PC-9 (cell line): Measurements from ENCODE around the gene AGRN. TPM values are rescaled to one million over a fixed set of nuclear protein-coding genes. Genes with fewer than 3 reads are reported as not detected.

Source experiments
- BruUV-seq: library from RNA; stranded (reverse); fragments of 400-500 nt; replicated peaks from 2 replicates; lab custom pipeline; 2021; lab: Mats Ljungman, UMichigan
- CTCF ChIA-PET: fragments of 300-600 bp; sonication (Branson Sonifier 250); formaldehyde crosslinking; loops from one replicate; lab custom pipeline; 2022; ENCODE audit warnings: antibody characterized with exemption; lab: Charles Lee
- POLR2A ChIA-PET: fragments of 300-600 bp; sonication (Branson Sonifier 250); formaldehyde crosslinking; loops from one replicate; lab custom pipeline; 2022; ENCODE audit warnings: antibody characterized with exemption; ENCODE audit not compliant: unreplicated experiment; lab: Charles Lee
- DNase-seq, 2 experiments: peaks; one replicate each; pipeline versions ENCODE4 v3.0.0 to v3.0.0-alpha.2; 2015 to 2022; ENCODE audit warnings: mixed read lengths in 1 of 2
- H2AFZ ChIP-seq: fragments of 200-600 bp; sonication (generic); 2 replicates; pipeline ENCODE4 v1.8.1; 2017; ENCODE audit warnings: antibody characterized with exemption
- H3F3A ChIP-seq: fragments of 200-600 bp; sonication (generic); 2 replicates; pipeline ENCODE4 v1.8.1; 2017; ENCODE audit warnings: antibody characterized with exemption, mild to moderate bottlenecking, low read depth; ENCODE audit not compliant: insufficient read depth
- H3K27ac ChIP-seq: fragments of 200-600 bp; sonication (generic); 2 replicates; pipeline ENCODE4 v1.6.1; 2016; ENCODE audit warnings: mixed run types
- H3K27me3 ChIP-seq: fragments of 200-600 bp; sonication (generic); 2 replicates; pipeline ENCODE4 v1.6.1; 2016; ENCODE audit warnings: low read depth, mixed run types; ENCODE audit not compliant: insufficient read depth
- H3K36me3 ChIP-seq: fragments of 200-600 bp; sonication (generic); 2 replicates; pipeline ENCODE4 v1.6.1; 2016; ENCODE audit warnings: low read depth, mixed run types
- H3K4me1 ChIP-seq: fragments of 200-600 bp; sonication (generic); replicated peaks from 2 replicates; pipeline ENCODE4 v1.6.1; 2016; ENCODE audit warnings: mixed run types; ENCODE audit not compliant: insufficient read depth
- H3K4me2 ChIP-seq: fragments of 200-600 bp; sonication (generic); 2 replicates; pipeline ENCODE4 v1.6.1; 2017; ENCODE audit warnings: mixed run types
- H3K4me3 ChIP-seq: fragments of 200-600 bp; sonication (generic); 2 replicates; pipeline ENCODE4 v1.6.1; 2016; ENCODE audit warnings: mixed run types
- H3K79me2 ChIP-seq: fragments of 200-600 bp; sonication (generic); 2 replicates; pipeline ENCODE4 v1.6.1; 2017; ENCODE audit warnings: low read depth, mixed run types
- H3K9me2 ChIP-seq: fragments of 200-600 bp; sonication (generic); 2 replicates; pipeline ENCODE4 v1.8.1; 2017; ENCODE audit warnings: mild to moderate bottlenecking; ENCODE audit not compliant: insufficient read depth
- H3K9me3 ChIP-seq: fragments of 200-600 bp; sonication (generic); 2 replicates; pipeline ENCODE4 v1.8.1; 2016; ENCODE audit warnings: low read depth; ENCODE audit not compliant: insufficient read depth
- H4K20me1 ChIP-seq: fragments of 200-600 bp; sonication (generic); 2 replicates; pipeline ENCODE4 v1.8.1; 2017; ENCODE audit not compliant: insufficient read depth
- CTCF ChIP-seq: fragments of 200-600 bp; sonication (generic); conservative IDR thresholded peaks from 2 replicates; pipeline ENCODE4 v1.6.1; 2017; ENCODE audit warnings: mixed run types, antibody characterized with exemption, mild to moderate bottlenecking, moderate library complexity
- EZH2 ChIP-seq: fragments of 200-600 bp; sonication (generic); IDR thresholded peaks from 2 replicates; pipeline ENCODE4 v1.8.0; 2017; ENCODE audit warnings: antibody characterized with exemption, low read depth
- intact Hi-C: fragments of 100-400 bp; cut with micrococcal nuclease; formaldehyde crosslinking; loops from one replicate; pipeline ENCODE4 v1.10.0; 2022; ENCODE audit not compliant: unreplicated experiment
- total RNA-seq: library from RNA; stranded (reverse); gene quantifications from 2 replicates; pipeline ENCODE4 v1.2.3, GENCODE V29; 2021

The AGRN gene
- total RNA-seq, 1 experiment from 2014 or later = 278 TPM

DNA sequence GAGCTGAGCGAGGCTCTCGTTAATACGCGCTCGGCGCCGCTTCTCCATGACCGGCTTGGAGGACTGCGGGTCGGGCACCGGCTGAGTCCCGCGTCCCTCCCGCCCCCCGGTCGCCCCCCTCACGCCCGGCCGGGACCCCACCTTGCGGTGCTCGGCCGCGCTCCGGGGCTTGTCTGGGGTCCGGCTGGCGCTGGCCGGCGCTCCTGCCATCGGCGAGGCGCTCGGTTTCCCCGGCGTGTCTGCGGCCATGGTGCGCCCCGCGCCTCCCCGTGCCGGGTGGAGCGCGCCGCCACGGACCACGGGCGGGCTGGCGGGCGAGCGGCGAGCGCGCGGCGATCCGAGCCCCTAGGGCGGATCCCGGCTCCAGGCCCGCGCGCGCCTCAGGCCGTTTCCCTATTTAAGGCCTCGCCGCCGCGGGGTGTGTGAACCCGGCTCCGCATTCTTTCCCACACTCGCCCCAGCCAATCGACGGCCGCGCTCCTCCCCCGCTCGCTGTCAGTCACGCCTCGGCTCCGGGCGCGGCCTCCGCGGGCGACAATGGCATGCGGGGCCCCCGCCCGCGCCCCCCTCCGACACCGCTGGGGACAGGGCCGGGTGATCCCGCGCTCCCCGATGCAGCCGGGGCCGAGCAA lies 20.1 kb upstream of the AGRN start, which contains the start of gene HES4:
Gene HES4, minus strand, starts transcription at position 373 of the 632 bp plus-strand sequence. Its CDS starts 124 bp downstream, at position 249.
- Histone ChIP-seq H3K4me3 (peak within 1 kb of the TSS; percentile 97), H3K79me2 (peaks cover 30% of the 10 kb centered on the region), H3K27ac (peak within 1 kb of the TSS; percentile 100), H3K9me2 (no peaks in the 10 kb centered on the region), H3F3A (peaks cover 33% of the 10 kb centered on the region; the same call in 1 of the 2 replicates), H3K9me3 (no peaks in the 10 kb centered on the region), H2AFZ (peak within 1 kb of the TSS; percentile 64; the same call in 1 of the 2 replicates), H4K20me1 (peaks cover 17% of the 10 kb centered on the region), H3K27me3 (no peaks in the 10 kb centered on the region), H3K4me1 (no peaks in the 10 kb centered on the region), H3K36me3 (no peaks in the 10 kb centered on the region), H3K4me2 (peak within 1 kb of the TSS; percentile 89)
- POLR2A ChIA-PET = interaction anchor here (0.7 to 1.0 kb wide), 2 partner anchors 14 to 74 kb away, joined by 5 read pairs; partner anchors contain the start of genes ISG15 and RNF223
- peak; percentile 78 to 94 for DNase-seq
- BruUV-seq = no TSS peak
- TF ChIP-seq CTCF (no peak), EZH2 (no peak)
- CTCF ChIA-PET = no interaction called here
- intact Hi-C loops = loop anchor here (1.0 to 10.0 kb wide), 3 partner anchors 17 to 305 kb away; partner anchors contain the start of genes ACAP3, PUSL1 and RNF223

- POLR2A ChIA-PET = interaction anchor here (0.7 to 1.0 kb wide), 2 partner anchors 13 to 73 kb away, joined by 5 read pairs; partner anchors contain the start of genes ISG15 and RNF223
- Histone ChIP-seq H3K9me2 (no peaks in the 10 kb centered on the region), H3K4me2 (peak overlapping the region; percentile 89), H3F3A (peaks cover 28% of the 10 kb centered on the region; the same call in 1 of the 2 replicates), H3K27me3 (no peaks in the 10 kb centered on the region), H2AFZ (0 out of 2 replicates have a peak overlapping the region, but pooled peaks have one; percentile 64), H3K4me1 (peaks cover under 1% of the 10 kb centered on the region; the same call in 1 of the 2 replicates), H3K4me3 (peak overlapping the region; percentile 97), H3K36me3 (no peaks in the 10 kb centered on the region), H4K20me1 (peaks cover 17% of the 10 kb centered on the region), H3K9me3 (no peaks in the 10 kb centered on the region), H3K27ac (peak overlapping the region; percentile 100), H3K79me2 (peaks cover 30% of the 10 kb centered on the region)
- intact Hi-C loops = loop anchor here (1.0 to 10.0 kb wide), 3 partner anchors 13 to 304 kb away; partner anchors contain the start of genes ACAP3, ISG15, PUSL1 and RNF223
- peak; percentile 68 to 87 for DNase-seq
- CTCF ChIA-PET = no interaction called here
- TF ChIP-seq CTCF = no peak
- no peak for TF ChIP-seq EZH2
- BruUV-seq = TSS peak; percentile 44
These were observed 19.4 kb upstream of the AGRN start for GRCh38 chr1:1000357-1001056.
